HL-60 (cell line): ENCODE results near the gene GRID1.

Experiments used
- DNase-seq, 2 experiments: peaks; one replicate each; pipeline ENCODE4 v3.0.0-alpha.2; 2010 to 2020; ENCODE audit warnings: low read depth in 1 of 2, low spot score in 1 of 2
- H3K27ac ChIP-seq: fragments of 250-450 bp; sonication (Bioruptor Pico); replicated peaks from 2 replicates; pipeline ENCODE4 v1.5.1; 2020; ENCODE audit warnings: mild to moderate bottlenecking, moderate library complexity
- H3K27me3 ChIP-seq: fragments of 250-450 bp; sonication (Bioruptor Pico); 2 replicates; pipeline ENCODE4 v1.5.1; 2021; ENCODE audit warnings: mild to moderate bottlenecking, moderate library complexity; ENCODE audit not compliant: insufficient read depth, poor library complexity, severe bottlenecking
- H3K4me3 ChIP-seq: replicated peaks from 2 replicates; pipeline ENCODE4 v1.5.1; 2011; ENCODE audit warnings: mild to moderate bottlenecking, control low read depth, low read length; ENCODE audit not compliant: insufficient read depth
- GABPA ChIP-seq: IDR thresholded peaks from 2 replicates; pipeline ENCODE4 v1.6.1; 2012; ENCODE audit warnings: low read depth
- POLR2AphosphoS5 ChIP-seq: IDR thresholded peaks from 2 replicates; pipeline ENCODE4 v1.6.1; 2012; ENCODE audit warnings: low read depth
- REST ChIP-seq: IDR thresholded peaks from 2 replicates; pipeline ENCODE4 v1.6.1; 2012; ENCODE audit warnings: low read depth; ENCODE audit not compliant: insufficient replicate concordance
- SPI1 ChIP-seq: IDR thresholded peaks from 2 replicates; pipeline ENCODE4 v1.6.1; 2012; ENCODE audit warnings: low read depth, mild to moderate bottlenecking, borderline replicate concordance
- TF ChIP-seq, protein P1 (sequence below): IDR thresholded peaks from one replicate; pipeline ENCODE4 v1.5.1; 2011; ENCODE audit warnings: low read length, control low read depth, inconsistent platforms; ENCODE audit not compliant: insufficient read depth

GRID1 gene

GRCh38 chr10:86207226-86207625 lies 159.4 kb downstream of the GRID1 start:
- DNase-seq = no peak
- Histone ChIP-seq H3K27me3 (no peaks in the 10 kb centered on the region), H3K27ac (no peak overlapping the region), H3K4me3 (no peak overlapping the region)
- TF ChIP-seq SPI1 = no peak
- TF ChIP-seq GABPA = no peak

DNA sequence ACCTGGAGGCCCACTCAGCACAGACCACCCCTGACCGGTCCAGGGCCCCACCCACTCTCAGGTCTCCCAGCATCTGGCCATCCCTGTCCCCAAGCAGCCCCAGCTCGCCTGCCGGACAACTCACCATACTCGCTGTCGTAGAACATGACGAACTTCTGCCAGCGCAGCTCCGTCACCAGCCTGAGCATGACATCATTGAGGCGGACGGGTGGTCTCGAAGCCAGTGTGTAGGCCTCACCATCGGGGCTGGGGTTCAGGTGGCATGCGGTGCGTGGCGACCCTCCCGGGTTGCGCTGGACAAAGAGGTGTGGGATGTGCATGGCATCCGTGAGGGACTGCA lies 160.4 kb downstream of the GRID1 start:
- no peak for DNase-seq
- H3K27ac ChIP-seq = no peak overlapping the region
- H3K27me3 ChIP-seq = no peaks in the 10 kb centered on the region
- TF ChIP-seq, protein P1, sequence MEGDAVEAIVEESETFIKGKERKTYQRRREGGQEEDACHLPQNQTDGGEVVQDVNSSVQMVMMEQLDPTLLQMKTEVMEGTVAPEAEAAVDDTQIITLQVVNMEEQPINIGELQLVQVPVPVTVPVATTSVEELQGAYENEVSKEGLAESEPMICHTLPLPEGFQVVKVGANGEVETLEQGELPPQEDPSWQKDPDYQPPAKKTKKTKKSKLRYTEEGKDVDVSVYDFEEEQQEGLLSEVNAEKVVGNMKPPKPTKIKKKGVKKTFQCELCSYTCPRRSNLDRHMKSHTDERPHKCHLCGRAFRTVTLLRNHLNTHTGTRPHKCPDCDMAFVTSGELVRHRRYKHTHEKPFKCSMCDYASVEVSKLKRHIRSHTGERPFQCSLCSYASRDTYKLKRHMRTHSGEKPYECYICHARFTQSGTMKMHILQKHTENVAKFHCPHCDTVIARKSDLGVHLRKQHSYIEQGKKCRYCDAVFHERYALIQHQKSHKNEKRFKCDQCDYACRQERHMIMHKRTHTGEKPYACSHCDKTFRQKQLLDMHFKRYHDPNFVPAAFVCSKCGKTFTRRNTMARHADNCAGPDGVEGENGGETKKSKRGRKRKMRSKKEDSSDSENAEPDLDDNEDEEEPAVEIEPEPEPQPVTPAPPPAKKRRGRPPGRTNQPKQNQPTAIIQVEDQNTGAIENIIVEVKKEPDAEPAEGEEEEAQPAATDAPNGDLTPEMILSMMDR = no peak
- TF ChIP-seq SPI1 (no peak), REST (no peak), GABPA (no peak), POLR2AphosphoS5 (no peak)
- no peak overlapping the region for H3K4me3 ChIP-seq

GRCh38 chr10:86205306-86206239 lies 161.0 kb downstream of the GRID1 start:
- no peak for DNase-seq
- TF ChIP-seq SPI1 = no peak
- H3K27ac ChIP-seq = no peak overlapping the region
- H3K27me3 ChIP-seq = no peaks in the 10 kb centered on the region
- H3K4me3 ChIP-seq = no peak overlapping the region

- Histone ChIP-seq H3K27me3 (no peaks in the 10 kb centered on the region), H3K27ac (no peak overlapping the region), H3K4me3 (no peak overlapping the region)
- TF ChIP-seq SPI1 (no peak), GABPA (no peak), REST (no peak), POLR2AphosphoS5 (no peak)
- TF ChIP-seq, protein P1 = no peak
- DNase-seq = no peak
These were observed 161.9 kb downstream of the GRID1 start for GRCh38 chr10:86204421-86205305.
